IPS DF 4.7 (cell line): Measurements from ENCODE around the gene STXBP2.
"Not testable (repeated sequence)": the region's sequence is repeated elsewhere in the genome, so short reads cannot be mapped to it uniquely, and the experiment has no call there.

Experiments used
- DNase-seq: peaks from one replicate; pipeline ENCODE4 v3.0.0-alpha.2; 2013; ENCODE audit warnings: low spot score; ENCODE audit errors: extremely low read depth

STXBP2 gene

DNA sequence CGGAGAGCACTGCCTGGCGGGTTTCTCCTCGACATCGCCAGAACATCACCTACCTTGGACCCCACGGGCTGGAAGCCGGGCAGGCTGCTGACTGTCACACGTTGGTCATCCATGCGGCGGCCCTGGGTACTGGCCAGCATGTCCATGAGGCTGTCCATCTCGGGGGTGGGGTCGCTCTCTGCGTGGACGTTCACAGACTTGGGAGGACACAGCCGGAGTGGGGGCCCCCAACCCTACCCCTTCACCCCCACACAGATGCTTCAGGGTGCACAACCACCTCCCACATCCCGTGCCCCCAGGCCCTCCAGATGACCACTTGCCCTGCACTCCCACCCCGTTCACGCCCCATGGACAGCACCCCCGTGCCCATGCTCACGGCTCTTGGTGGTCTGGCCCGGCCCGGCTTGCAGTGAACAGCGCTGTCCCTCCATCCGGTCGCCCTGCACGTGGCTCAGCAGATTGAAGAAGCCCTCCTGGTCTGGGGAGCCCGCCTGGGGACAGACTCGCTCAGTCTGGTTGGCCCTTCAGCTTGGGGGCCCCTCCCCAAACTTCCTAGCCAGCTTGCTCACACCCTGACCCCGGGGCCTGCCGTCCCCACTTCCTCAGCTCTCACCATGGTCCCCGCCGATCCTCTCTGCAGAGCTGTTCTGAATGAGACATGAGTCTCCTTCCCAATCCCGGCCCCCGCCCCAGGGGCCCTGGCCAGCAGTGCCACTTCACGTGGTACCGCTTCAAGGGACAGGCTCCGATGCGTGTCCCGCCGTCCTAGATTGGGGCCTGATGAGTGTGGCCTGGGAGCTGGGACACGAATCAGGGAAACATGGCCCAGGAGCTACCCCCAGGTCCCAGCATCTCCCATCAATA, 4.3 kb upstream of the STXBP2 start:
- DNase-seq: no peak

DNA sequence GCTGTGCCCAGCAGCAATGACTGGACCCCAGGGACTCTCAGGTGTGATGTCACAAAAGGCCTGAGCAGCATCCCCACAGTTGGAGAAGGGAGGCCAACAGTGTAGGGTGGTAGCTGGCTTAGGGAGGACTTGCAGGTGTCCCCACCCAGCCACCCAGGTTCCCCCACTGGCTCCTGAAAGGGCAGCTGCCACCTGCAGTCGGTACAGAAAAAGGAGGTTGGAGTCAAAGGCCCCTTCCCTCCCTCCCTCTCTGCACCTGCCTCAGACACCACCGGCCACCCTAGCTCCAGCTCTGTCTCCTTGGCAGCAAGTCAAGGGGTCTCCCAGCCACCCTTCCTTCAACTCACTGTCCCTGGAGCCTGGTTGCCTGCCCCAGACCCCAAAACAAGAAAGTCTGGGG, 3.2 kb upstream of the STXBP2 start, which contains the start of gene PCP2:
Gene PCP2 (minus strand): TSS at position 22 of the 400 bp plus-strand sequence. CDS start 262 bp downstream, outside the sequence.
- no peak for DNase-seq

DNA sequence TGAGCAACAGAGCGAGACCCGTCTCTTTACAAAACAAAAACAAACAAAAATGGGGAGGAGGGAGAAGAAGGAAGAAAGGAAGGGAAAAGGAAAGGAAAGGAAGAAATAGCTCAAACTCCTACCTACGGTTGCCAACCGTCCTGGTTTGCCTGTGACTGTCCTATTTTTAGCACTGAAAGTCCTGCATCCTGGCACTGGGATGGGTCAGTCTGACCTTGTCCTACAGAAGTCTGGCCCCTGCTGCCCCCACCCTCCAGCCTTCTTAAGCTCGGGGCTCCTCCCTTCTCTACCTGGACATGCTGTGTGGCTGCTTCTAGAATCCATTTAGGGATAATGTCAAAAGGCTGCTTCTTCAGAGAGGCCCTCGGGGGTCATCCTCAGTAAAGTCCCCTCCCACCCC, 1.2 kb upstream of the STXBP2 start:
- no peak for DNase-seq

DNA sequence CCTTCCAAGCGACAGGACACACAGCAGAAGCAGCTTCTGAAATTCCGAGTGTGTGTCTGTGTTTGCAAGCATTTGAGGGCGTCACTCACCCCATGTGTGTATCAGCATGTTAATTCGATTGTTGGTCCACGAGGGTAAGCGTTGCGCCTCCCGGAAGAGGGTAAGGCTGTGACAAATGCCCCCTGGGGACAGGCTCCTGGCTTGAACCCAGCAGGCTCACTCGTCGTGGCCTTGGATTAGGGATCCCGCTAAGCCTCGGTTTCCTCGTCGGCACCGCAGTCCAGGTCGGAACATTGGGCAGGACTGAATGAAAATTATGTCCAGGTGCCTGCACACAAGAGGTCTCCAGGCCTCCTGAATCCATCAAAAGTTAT, 606 bp upstream of the STXBP2 start:
- DNase-seq: no peak

DNA sequence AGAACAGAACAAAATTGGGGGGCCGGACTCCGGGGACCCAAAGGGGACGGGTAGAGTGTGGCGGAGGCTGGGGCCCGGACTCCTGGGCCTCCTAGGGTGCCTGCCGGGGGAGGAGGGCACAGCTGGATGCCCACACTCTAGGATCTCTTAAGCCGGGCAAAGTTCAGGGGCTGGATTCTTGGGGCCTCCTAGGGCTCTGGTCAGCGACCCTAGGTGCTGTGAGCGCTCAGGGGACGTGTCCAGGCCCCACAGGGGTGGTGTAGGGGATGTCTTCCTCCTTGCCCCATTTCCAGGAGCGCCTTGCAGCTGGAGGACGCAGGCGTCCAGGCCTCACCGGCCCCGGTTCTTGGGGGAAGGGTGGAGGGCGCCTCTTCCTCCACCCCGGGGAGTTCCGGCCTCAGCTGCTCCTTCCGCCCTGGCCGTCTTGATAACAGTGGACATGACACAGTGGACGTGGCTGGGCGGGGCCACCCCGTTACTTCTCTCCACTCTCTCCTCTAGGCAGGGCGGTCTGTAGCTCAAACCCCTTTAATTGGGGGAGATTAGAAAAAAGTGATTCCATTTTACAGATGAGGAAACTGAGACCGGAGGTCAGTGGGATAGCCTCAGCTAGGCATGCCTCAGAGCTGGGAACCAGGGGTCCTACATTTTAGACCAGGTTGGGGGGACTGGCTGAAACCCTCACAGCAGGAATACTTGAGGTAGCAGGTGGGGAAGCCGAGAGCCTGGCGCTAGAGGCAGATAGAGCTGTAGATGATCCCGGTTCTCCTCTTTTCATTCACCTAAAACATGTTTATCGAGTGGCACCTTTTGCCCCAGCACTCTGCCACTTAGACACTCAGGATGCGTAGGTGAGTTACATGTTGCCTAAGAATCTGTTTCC, 705 bp downstream of the STXBP2 start:
- DNase-seq: no peak

DNA sequence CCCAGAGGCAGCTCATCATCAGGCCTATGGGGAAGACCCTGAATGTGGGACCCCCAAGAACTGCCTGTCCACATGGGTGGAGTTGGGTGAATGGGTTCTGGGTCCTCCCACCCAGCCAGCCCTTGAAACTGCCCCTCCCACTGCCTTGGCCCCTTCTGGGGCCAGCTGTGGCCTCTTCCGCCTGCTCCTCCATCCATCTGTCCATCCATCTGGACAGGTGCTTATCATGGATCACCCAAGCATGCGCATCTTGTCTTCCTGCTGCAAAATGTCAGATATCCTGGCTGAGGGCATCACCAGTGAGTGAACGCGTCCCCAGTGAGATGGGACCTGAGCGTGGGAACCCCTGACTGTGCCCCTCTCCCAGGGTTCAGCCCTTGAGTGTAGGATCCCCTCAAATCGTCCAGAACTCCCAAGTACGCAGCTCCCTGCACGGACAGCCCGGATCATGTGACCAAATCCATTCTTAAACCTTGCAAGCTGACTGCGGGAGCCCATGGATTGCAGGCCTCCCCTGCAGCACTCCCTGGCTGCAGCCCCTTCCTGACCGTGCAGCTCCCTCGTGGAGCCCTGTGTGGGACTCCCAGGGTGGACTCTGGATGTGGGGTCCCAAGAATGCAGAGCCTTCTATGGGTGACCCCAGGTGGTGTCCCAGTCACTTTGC, 2.0 kb downstream of the STXBP2 start:
- no peak for DNase-seq

DNA sequence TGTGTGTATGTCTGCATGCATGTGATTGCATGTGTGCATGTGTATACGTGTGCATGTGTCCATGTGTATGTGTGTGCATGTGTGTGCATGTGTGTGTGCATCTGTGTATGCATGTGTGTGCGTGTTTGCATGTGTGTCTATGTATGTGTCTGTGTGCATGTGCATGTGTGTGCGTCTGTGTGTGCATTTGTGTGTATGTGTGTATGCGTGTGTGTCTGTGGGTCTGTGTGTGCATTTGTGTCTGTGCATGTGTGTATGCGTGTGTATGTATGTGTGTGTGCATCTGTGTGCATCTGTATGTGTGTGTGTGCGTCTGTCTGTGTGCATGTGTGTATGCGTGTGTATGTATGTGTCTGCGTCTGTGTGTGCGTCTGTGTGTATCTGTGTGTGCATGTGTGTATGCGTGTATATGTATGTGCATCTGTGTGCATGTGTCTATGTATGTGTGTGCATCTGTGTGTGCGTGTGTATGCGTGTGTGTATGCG, 3.0 kb downstream of the STXBP2 start:
- no peak for DNase-seq

DNA sequence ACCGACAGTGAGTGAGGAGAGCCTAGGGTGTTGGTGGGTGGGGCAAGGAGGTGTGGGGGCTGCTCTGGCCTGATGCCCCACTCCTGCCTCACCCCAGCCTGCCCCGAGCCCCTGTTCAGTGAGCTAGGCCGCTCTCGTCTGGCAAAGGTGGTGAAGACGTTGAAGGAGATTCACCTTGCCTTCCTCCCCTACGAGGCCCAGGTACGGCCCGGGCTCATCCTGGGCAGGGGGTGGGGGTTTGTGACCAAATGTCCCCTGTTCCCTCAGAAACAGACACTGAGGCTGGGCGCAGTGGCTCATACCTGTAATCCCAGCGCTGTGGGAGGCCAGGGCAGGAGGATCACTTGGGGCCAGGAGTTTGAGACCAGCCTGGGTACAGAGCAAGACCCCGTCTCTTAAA, 3.9 kb downstream of the STXBP2 start:
- no peak for DNase-seq

DNA sequence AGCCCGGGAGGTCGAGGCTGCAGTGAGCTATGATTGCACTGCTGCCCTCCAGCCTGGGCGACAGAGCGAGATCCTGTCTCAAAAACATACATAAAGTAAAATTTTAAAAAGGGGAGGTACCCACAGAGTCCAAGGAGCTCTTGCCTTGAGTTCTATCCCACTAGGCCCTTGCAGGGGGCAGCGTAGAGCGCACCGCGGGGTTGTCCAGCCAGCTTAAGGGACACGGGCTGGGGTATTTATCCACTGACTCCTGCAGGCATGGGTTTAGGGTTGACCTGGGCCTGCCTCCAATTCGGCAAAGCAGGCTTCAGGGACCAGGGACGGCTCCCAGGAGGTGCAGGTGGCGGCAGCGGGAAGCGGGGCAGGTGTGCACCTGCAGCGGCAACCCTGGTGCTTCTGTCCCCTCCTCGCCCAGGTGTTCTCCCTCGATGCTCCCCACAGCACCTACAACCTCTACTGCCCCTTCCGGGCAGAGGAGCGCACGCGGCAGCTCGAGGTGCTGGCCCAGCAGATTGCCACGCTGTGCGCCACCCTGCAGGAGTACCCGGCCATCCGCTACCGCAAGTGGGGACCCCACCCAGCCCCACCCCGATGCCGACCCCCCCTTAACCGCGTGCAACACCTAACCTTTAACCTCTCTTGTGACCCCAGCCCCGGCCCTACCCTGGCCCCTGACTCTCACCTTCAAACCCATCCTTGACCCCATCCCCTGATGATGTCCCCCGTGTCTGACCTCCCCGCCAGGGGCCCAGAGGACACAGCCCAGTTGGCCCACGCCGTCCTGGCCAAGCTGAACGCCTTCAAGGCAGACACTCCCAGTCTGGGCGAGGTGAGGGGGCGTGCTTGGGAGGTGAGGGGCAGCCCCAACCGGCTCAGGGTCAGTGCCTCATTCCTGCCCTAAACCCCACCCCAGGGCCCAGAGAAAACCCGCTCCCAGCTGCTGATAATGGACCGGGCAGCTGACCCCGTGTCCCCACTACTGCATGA, 4.7 kb downstream of the STXBP2 start:
- DNase-seq: no peak

DNA sequence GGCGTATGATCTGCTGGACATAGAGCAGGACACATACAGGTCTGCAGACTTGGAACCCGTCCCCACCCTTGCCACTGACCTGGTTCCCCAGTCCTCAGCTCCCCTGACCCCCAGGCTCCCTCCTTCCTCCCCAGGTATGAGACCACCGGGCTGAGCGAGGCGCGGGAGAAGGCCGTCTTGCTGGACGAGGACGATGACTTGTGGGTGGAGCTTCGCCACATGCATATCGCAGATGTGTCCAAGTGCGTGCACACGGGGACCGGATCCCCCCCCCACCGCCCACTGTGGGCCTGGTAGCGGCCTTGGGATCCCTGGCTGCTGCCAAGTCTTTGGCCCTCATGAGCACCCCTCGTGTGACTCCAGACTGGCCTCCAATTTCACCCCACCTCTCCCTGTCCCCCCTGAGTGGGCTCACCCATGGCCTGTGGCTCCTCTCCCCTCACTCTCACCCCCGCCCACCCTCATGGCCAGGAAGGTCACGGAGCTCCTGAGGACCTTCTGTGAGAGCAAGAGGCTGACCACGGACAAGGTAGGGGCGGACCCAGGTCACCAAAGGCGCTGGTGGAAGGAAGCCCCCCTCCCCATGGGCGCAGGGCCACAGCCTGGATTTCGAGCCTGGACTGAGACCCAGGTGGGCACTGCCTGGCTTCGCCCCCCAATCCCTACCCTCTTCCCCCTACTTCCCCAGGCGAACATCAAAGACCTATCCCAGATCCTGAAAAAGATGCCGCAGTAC, 5.6 kb downstream of the STXBP2 start:
- DNase-seq: no peak

DNA sequence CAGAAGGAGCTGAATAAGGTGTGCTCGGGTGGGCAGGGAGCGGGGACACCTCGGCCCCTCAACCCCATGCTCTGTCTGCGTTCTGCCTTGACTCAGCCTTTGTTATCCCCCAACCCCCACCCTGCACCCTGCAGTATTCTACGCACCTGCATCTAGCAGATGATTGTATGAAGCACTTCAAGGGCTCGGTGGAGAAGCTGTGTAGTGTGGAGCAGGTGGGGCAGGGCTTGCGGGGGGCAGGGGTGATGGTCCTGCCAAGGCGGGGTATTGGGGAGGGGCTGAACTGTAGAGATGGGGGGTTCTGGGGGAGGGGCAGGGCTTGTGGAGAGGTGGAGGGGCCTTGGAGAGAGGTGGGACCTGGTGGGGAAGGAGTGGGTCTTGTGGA, 6.1 kb downstream of the STXBP2 start:
- no peak for DNase-seq

DNA sequence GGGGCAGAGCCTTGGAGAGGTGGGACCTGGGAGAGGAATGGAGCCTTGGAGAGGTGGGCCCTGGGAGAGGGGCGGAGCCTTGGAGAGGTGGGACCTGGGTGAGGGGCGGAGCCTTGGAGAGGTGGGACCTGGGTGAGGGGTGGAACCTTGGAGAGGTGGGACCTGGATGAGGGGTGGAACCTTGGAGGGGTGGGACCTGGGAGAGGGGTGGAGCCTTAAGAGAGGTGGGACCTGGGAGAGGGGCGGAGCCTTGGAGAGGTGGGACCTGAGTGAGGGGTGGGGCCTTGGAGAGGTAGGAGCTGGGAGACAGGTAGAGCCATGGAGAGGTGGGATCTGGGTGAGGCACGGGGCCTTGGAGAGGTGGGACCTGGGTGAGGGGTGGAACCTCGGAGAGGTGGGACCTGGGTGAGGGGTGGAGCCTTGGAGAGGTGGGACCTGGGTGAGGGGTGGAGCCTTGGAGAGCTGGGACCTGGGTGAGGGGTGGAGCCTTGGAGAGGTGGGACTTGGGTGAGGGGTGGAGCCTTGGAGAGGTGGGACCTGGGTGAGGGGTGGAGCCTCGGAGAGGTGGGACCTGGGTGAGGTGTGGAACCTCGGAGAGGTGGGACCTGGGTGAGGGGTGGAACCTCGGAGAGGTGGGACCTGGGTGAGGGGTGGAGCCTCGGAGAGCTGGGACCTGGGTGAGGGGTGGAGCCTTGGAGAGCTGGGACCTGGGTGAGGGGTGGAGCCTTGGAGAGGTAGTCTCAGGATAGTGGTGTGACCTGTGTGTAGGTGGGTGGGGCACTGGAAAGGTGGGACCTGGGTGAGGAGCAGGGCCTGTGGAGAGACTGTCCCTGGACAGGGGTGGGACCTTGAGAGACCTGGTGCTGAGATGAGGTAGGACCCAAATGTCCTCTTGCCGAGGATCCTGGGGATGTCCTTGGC, 7.0 kb downstream of the STXBP2 start:
- not testable (repeated sequence) for DNase-seq

DNA sequence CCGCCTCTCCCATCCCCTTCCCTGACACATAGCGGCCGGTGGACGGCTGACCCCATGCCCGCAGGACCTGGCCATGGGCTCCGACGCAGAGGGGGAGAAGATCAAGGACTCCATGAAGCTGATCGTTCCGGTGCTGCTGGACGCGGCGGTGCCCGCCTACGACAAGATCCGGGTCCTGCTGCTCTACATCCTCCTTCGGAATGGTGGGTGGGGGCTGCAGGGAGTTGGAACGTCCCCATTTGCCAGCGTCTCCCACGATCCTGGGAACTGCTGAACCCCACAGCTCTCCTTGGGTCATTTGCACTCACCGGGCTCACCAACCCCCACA, 7.6 kb downstream of the STXBP2 start:
- no peak for DNase-seq

DNA sequence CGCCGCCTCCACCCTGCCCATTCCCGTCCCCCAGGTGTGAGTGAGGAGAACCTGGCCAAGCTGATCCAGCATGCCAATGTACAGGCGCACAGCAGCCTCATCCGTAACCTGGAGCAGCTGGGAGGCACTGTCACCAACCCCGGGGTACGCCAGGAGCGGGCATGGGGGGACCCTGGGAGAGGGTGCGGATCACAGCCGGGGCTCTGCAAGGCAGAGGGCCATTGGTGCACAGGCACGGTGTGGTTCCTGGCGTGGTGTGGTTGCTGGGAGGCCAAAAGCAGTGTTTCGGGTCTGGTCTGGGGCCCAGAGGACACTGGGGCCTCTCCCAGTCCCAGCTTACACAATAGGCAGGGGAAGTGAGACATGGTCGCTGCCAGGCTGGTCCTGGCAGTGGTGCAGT, 8.3 kb downstream of the STXBP2 start:
- DNase-seq: no peak

DNA sequence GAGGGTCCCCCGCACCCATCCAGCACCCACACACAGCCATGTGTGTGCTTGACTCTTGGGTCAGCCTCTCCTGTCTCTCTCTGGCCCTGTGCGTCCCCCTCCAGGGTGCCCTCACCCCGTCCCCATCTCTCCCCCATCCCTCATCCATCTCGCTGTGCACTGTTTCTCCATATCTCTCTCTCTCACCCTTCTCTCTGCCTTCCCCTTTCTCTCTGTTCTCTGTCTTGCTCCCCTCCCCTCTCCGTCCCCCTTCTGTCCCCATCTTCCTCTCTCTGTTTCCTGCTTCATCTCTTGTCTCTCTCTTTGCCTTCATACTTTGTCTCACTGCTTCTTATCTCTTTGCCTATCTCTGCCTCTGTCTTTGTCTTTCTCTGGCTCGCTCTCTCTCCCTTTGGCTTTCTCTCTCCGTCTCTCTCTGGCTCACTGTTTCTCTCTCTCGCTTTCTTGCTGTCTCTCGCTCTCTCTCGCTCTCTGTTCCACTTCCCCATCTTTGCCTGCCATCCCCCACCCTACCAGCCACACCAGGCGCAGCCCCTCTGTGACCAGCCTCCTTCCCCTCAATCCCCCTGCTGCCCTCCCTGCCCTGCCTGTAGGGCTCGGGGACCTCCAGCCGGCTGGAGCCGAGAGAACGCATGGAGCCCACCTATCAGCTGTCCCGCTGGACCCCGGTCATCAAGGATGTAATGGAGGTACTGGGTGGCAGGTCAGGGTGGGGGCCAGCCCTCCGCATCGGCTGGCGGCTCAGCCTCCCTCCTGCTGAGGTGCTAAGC, 8.9 kb downstream of the STXBP2 start:
- no peak for DNase-seq

DNA sequence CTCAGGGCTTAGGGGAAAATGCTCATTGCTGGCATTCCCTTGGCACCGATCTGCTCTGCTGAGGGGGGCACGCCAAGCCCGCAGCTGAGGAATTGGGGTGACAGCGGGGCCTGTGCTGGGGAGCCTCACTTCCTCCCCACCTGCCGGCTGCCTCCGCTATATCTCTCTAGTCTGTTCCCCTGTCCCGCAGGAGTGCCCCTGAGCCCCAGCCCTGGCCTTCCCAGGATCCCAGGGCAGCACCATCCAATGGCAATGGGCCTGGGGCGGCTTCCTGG, 9.5 kb downstream of the STXBP2 start:
- no peak for DNase-seq

DNA sequence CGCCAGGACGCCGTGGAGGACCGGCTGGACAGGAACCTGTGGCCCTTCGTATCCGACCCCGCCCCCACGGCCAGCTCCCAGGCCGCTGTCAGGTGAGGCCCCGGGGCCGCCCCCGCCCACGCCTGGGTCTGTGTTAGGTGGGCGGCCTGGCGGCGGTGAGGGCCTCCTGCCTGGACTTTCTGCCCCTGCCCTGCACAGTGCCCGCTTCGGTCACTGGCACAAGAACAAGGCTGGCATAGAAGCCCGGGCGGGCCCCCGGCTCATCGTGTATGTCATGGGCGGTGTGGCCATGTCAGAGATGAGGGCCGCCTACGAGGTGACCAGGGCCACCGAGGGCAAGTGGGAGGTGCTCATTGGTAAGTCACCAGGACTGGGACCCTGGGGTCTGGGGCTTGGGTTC, 10.2 kb downstream of the STXBP2 start:
- no peak for DNase-seq

DNA sequence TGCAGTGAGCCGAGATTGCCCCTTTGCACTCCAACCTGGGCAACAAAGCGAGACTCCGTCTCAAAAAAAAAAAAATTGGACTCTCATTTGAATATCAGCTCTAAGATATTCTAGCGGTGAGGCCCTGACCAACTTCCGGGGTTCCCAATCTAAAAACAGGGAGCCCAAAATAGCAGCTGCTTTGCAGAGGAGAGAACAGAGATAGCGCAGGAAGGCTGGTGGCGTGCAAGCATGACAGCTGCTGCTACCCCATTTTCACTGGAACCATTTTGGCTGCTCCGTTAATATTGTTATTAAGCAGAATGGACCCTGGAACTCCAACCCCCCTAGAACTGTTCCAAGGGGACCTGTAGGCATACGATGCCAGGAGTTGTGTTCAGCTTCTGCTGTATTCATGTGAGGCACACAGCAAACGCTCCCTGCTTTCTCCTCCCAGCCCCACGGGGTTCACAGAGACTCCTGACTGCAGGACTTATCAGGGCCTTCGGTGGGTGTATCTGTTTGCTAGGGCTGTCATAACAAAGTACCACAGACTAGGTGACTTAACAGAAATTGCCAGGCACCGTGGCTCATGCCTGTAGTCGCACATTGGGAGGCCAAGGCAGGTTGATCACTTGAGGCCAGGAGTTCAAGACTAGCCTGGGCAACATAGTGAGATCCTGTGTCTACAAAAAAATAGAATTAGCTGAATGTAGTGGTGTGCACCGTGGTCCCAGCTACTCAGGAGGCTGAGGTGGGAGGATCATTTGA, 11.5 kb downstream of the STXBP2 start:
- DNase-seq: no peak
